Uterine smooth muscle cell (primary cell): Measurements from ENCODE around the gene MAP3K21. TPM values are rescaled to one million over a fixed set of nuclear protein-coding genes. Genes with fewer than 3 reads are reported as not detected.

ENCODE experiments used
- total RNA-seq: library from RNA; depleted of rRNA; stranded (reverse); fragments of >200 nt; gene quantifications from 2 replicates; pipeline ENCODE4 v1.2.3, GENCODE V29; 2014

The MAP3K21 gene
- total RNA-seq, result 1.7 and 2.5 TPM in 2 replicates

DNA sequence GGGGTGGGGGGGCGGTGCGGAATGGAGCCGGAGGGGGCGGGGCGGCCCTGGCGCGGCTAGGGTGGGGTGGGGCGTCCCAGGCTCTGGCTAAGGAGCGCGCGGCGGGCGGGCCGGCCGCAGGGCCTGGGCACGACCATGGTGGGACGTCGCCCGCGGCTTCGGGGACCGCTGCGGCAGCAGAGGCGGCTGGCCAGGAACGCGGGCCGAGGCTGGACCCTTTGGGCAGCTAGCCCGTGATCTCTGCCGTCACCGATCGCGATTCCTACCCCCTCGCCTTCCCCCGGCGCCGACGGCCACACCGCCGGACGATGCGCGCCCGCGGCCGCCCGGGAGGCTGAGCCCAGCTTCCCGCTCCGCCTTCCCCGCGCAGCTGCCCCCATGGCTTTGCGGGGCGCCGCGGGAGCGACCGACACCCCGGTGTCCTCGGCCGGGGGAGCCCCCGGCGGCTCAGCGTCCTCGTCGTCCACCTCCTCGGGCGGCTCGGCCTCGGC, at the start of gene MAP3K21:
MAP3K21 (plus strand) TSS at position 74 of the 491 bp plus-strand sequence; CDS start at position 379, 305 bp downstream.

DNA sequence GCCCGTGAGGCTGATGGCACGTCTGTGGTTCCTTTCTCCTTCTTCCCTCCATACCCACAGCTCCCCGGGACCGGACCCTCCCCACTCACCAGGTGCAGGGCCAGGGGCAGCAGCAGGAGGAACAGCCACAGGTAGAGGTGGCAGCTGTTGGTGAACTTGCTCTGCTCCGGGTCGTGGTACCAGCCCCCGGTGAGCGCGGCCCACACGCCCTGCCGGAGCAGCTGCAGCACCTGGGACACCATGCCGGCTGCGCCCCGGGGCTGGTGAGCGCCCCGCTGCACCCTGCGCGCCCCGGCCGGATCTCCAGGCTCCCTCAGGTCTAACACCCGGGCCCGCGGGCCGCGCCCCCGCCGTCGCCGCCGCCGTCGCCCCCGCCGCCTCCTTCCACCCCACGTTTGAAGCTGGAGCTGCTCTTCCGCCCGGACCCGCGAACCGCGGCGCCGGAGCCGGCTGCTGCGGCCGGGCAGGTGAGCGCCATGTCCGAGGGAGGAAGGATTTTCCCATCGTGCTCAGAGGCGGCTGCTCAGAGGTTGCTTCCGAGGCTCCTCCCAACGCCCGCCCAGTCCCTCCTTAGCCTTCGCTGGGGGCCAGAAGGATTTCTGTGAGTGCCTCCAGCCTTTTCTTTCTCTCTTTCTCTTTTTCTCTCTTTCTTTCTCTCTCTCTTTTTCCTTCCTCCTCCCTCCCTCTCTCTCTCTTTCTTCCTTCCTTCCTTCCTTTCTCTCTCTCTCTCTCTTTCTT, 32.1 kb upstream of the MAP3K21 start, which contains the start of gene PCNX2:
PCNX2 (minus strand) TSS at position 489 of the 738 bp plus-strand sequence; CDS start at position 242, 247 bp downstream.

Other genes starting within 250 kb of the MAP3K21 start
- gene PCNX2, start 32.0 kb upstream of the MAP3K21 start, total RNA-seq, result 24.6 and 40.9 TPM in 2 replicates